MM.1S (cell line): ENCODE results near the gene AFAP1.

Source experiments
- DNase-seq: peaks from one replicate; pipeline ENCODE4 v3.0.0-alpha.2; 2015
- H2AFZ ChIP-seq: fragments of 300-600 bp; sonication (generic); 2 replicates; pipeline ENCODE4 v1.6.0; 2016; ENCODE audit warnings: antibody characterized with exemption, low read length
- H3F3A ChIP-seq: fragments of 300-600 bp; sonication (generic); 2 replicates; pipeline ENCODE4 v1.6.1; 2016; ENCODE audit warnings: mild to moderate bottlenecking, antibody characterized with exemption, low read length, moderate library complexity, mixed read lengths; ENCODE audit not compliant: insufficient read depth
- H3K27ac ChIP-seq: fragments of 300-600 bp; sonication (generic); 2 replicates; pipeline ENCODE4 v1.5.1; 2016; ENCODE audit warnings: mild to moderate bottlenecking, low read length
- H3K27me3 ChIP-seq: fragments of 300-600 bp; sonication (generic); replicated peaks from 2 replicates; pipeline ENCODE4 v1.6.0; 2016; ENCODE audit warnings: low read length; ENCODE audit not compliant: insufficient read depth
- H3K36me3 ChIP-seq: fragments of 300-600 bp; sonication (generic); replicated peaks from 2 replicates; pipeline ENCODE4 v1.6.1; 2016; ENCODE audit warnings: mild to moderate bottlenecking, low read length, mixed read lengths; ENCODE audit not compliant: insufficient read depth
- H3K4me1 ChIP-seq: fragments of 300-600 bp; sonication (generic); 2 replicates; pipeline ENCODE4 v1.6.1; 2016; ENCODE audit warnings: low read length, mixed read lengths
- H3K4me2 ChIP-seq: fragments of 300-600 bp; sonication (generic); 2 replicates; pipeline ENCODE4 v1.6.0; 2016; ENCODE audit warnings: low read depth, low read length
- H3K4me3 ChIP-seq: fragments of 300-600 bp; sonication (generic); 2 replicates; pipeline ENCODE4 v1.5.1; 2016; ENCODE audit warnings: low read length, mixed read lengths
- H3K79me2 ChIP-seq: fragments of 300-600 bp; sonication (generic); 2 replicates; pipeline ENCODE4 v1.6.1; 2016; ENCODE audit warnings: mixed run types, low read length, mixed read lengths
- H3K9ac ChIP-seq: fragments of 300-600 bp; sonication (generic); 2 replicates; pipeline ENCODE4 v1.6.1; 2016; ENCODE audit warnings: low read length, mixed read lengths
- H3K9me2 ChIP-seq: fragments of 300-600 bp; sonication (generic); replicated peaks from 2 replicates; pipeline ENCODE4 v1.6.1; 2016; ENCODE audit warnings: mild to moderate bottlenecking, low read length, mixed read lengths; ENCODE audit not compliant: insufficient read depth
- H3K9me3 ChIP-seq: fragments of 300-600 bp; sonication (generic); replicated peaks from 2 replicates; pipeline ENCODE4 v1.6.1; 2016; ENCODE audit warnings: mild to moderate bottlenecking, low read length, mixed read lengths; ENCODE audit not compliant: insufficient read depth
- H4K20me1 ChIP-seq: fragments of 300-600 bp; sonication (generic); 2 replicates; pipeline ENCODE4 v1.6.1; 2016; ENCODE audit warnings: mild to moderate bottlenecking, low read length, moderate library complexity, mixed read lengths; ENCODE audit not compliant: insufficient read depth
- CTCF ChIP-seq: fragments of 300-600 bp; sonication (generic); IDR thresholded peaks from 2 replicates; pipeline ENCODE4 v1.5.1; 2016; ENCODE audit warnings: antibody characterized with exemption, low read length, mixed read lengths
- EZH2 ChIP-seq: fragments of 300-600 bp; sonication (generic); optimal IDR thresholded peaks from 2 replicates; pipeline ENCODE3; 2017; ENCODE audit warnings: low read depth, mild to moderate bottlenecking, antibody characterized with exemption, low read length, mixed read lengths
- EZH2phosphoT487 ChIP-seq: fragments of 300-600 bp; sonication (generic); IDR thresholded peaks from 2 replicates; pipeline ENCODE4 v1.6.1; 2018; ENCODE audit warnings: antibody characterized with exemption, low read length

The AFAP1 gene

GRCh38 chr4:7755561-7755960 lies 184.1 kb downstream of the AFAP1 start:
- no peak for DNase-seq
- H3K27ac ChIP-seq, result no peak overlapping the region
- no peaks in the 10 kb centered on the region for H3K9me3 ChIP-seq
- no peaks in the 10 kb centered on the region for H4K20me1 ChIP-seq
- no peak for TF ChIP-seq EZH2
- no peak for TF ChIP-seq CTCF
- TF ChIP-seq EZH2phosphoT487, result no peak
- peaks cover 27% of the 10 kb centered on the region for H3K4me1 ChIP-seq
- H3K9me2 ChIP-seq, result no peaks in the 10 kb centered on the region
- peaks cover 34% of the 10 kb centered on the region for H3K27me3 ChIP-seq
- peak overlapping the region; percentile 34 for H3K4me3 ChIP-seq
- H3K4me2 ChIP-seq, result peak overlapping the region; percentile 35; the same call in 1 of the 2 replicates
- no peak overlapping the region for H2AFZ ChIP-seq
- peaks cover 24% of the 10 kb centered on the region for H3F3A ChIP-seq
- peaks cover 37% of the 10 kb centered on the region for H3K79me2 ChIP-seq
- H3K9ac ChIP-seq, result no peak overlapping the region
- no peaks in the 10 kb centered on the region for H3K36me3 ChIP-seq

- H3K9ac ChIP-seq, result peak overlapping the region; percentile 55
- peaks cover 25% of the 10 kb centered on the region for H3F3A ChIP-seq
- no peaks in the 10 kb centered on the region for H3K9me2 ChIP-seq
- TF ChIP-seq EZH2phosphoT487, result no peak
- TF ChIP-seq EZH2, result no peak
- no peak for TF ChIP-seq CTCF
- peaks cover 37% of the 10 kb centered on the region for H3K79me2 ChIP-seq
- H3K27ac ChIP-seq, result peak overlapping the region; percentile 86; the same call in 1 of the 2 replicates
- H3K36me3 ChIP-seq, result no peaks in the 10 kb centered on the region
- DNase-seq, result no peak
- peaks cover 42% of the 10 kb centered on the region for H3K27me3 ChIP-seq
- no peaks in the 10 kb centered on the region for H4K20me1 ChIP-seq
- no peaks in the 10 kb centered on the region for H3K9me3 ChIP-seq
- H3K4me3 ChIP-seq, result peak overlapping the region; percentile 59
- H2AFZ ChIP-seq, result no peak overlapping the region
- peak overlapping the region; percentile 54 for H3K4me2 ChIP-seq
- peaks cover 34% of the 10 kb centered on the region for H3K4me1 ChIP-seq
These were observed 184.9 kb downstream of the AFAP1 start for GRCh38 chr4:7754565-7755262.

GRCh38 chr4:7753931-7754465 lies 185.7 kb downstream of the AFAP1 start:
- Histone ChIP-seq H2AFZ (no peak overlapping the region), H3K36me3 (no peaks in the 10 kb centered on the region), H3K9me3 (no peaks in the 10 kb centered on the region), H3K27ac (peak overlapping the region; percentile 86; the same call in 1 of the 2 replicates), H3K27me3 (peaks cover 40% of the 10 kb centered on the region), H3K4me1 (peaks cover 34% of the 10 kb centered on the region), H3K9me2 (no peaks in the 10 kb centered on the region), H3K9ac (peak overlapping the region; percentile 55), H3K4me2 (peak overlapping the region; percentile 54), H3K79me2 (peaks cover 37% of the 10 kb centered on the region), H4K20me1 (no peaks in the 10 kb centered on the region), H3F3A (peaks cover 25% of the 10 kb centered on the region), H3K4me3 (peak overlapping the region; percentile 59)
- no peak for TF ChIP-seq EZH2phosphoT487
- TF ChIP-seq CTCF, result no peak
- TF ChIP-seq EZH2, result no peak
- peak; percentile 37 for DNase-seq
